Measurements from ENCODE around the gene FXYD7.
"Not testable (repeated sequence)": the region's sequence is repeated elsewhere in the genome, so short reads cannot be mapped to it uniquely, and the experiment has no call there.

The FXYD7 gene

DNA sequence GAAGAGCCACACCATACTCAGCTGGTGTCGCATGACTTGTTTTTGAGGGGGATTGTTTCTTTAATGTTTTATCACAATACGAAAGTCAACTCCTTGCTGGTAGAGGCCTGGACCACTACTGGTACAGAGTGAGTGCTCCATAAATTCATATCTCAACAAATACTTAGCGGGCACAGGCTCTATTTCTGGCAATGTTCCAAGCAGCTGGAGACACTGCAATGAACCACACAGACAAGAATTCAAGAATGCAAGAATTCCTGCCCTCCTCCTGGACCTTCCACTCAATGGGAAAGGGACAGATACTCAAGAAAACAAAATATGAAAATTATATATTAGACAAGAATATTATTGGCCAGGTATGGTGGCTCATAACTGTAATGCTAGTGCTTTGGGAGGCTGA is 6.4 kb downstream of the FXYD7 start:
- TF ChIP-seq ZFX (IDR thresholded peaks at IDR 0.05; ENCODE audit: borderline replicate concordance) = no peak
- TF ChIP-seq, protein P1, sequence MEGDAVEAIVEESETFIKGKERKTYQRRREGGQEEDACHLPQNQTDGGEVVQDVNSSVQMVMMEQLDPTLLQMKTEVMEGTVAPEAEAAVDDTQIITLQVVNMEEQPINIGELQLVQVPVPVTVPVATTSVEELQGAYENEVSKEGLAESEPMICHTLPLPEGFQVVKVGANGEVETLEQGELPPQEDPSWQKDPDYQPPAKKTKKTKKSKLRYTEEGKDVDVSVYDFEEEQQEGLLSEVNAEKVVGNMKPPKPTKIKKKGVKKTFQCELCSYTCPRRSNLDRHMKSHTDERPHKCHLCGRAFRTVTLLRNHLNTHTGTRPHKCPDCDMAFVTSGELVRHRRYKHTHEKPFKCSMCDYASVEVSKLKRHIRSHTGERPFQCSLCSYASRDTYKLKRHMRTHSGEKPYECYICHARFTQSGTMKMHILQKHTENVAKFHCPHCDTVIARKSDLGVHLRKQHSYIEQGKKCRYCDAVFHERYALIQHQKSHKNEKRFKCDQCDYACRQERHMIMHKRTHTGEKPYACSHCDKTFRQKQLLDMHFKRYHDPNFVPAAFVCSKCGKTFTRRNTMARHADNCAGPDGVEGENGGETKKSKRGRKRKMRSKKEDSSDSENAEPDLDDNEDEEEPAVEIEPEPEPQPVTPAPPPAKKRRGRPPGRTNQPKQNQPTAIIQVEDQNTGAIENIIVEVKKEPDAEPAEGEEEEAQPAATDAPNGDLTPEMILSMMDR (IDR thresholded peaks at IDR 0.05) = no peak
- H3K27ac ChIP-seq = no peak overlapping the region

DNA sequence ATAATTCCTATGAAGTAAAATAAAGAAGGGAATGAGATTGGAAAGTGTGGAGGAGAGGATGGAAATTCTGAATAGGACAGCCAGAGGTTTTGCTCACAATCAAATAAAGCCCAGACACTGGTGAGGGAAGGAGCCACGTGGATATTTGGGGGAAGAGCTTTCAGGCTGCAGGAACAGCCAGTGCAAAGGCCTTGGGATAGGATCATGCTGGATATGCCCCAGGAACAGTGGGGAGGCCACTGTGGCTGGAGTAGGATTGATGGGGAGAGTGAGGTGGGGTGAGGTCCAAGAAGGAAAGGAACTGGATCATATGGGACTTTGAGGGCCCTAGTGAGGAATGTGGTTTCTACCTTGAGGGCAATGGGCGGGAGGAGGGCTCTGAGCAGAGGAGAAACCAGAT is 7.4 kb downstream of the FXYD7 start:
- TF ChIP-seq, protein P1 (IDR thresholded peaks at IDR 0.05) = no peak
- TF ChIP-seq ZFX (IDR thresholded peaks at IDR 0.05; ENCODE audit: borderline replicate concordance) = no peak
- H3K27ac ChIP-seq = no peak overlapping the region

DNA sequence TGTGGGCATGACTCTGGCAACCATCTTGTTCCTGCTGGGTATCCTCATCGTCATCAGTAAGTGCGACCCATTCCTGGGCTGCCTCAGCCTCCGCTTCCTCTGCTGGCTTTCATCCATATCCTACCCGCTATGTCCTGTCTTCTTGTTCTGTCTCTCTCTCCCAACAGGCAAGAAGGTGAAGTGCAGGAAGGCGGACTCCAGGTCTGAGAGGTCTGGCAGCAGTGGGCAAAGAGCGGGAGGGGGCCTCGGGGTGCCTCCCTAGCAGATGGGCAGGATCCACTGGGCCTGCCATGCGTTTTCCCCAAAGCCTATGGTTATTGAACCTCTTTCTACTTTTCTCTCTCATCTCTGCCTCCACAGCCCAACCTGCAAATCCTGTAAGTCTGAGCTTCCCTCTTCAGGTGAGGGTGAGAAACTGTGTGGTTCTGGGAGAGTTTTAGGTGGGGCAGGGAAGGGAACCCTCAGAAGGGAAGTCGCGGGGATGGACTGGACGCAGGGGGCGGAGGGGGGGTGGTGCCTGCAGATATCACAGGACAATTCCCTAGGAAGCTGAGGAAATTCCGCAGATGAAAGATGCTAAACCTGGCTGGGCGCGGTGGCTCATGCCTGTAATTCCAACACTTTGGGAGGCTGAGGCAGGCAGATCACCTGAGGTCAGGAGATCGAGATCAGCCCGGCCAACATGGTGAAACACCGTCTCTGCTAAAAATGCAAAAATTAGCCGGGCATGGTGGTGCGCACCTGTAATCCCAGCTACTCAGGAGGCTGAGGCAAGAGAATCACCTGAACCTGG is 8.4 kb downstream of the FXYD7 start:
- no peak overlapping the region for H3K27ac ChIP-seq
- no peak for TF ChIP-seq ZFX (IDR thresholded peaks at IDR 0.05; ENCODE audit: borderline replicate concordance)
- TF ChIP-seq, protein P1 (IDR thresholded peaks at IDR 0.05) = no peak

DNA sequence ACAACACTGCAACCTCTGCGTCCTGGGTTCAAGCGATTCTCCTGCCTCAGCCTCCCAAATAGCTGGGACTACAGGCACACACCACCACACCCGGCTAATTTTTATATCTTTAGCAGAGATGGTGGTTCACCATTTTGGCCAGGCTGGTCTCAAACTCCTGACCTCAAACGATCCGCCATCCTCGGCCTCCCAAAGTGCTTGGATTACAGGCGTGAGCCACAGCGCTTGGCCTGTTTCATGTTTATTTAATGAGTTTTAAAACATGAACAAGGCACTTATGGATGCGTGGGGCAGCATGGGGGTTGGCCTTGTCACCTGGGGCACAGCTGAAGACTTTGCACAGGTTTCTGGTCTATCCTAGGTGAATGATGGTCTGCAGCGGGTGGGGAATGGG is 10.1 kb downstream of the FXYD7 start:
- not testable (repeated sequence) for H3K27ac ChIP-seq

DNA sequence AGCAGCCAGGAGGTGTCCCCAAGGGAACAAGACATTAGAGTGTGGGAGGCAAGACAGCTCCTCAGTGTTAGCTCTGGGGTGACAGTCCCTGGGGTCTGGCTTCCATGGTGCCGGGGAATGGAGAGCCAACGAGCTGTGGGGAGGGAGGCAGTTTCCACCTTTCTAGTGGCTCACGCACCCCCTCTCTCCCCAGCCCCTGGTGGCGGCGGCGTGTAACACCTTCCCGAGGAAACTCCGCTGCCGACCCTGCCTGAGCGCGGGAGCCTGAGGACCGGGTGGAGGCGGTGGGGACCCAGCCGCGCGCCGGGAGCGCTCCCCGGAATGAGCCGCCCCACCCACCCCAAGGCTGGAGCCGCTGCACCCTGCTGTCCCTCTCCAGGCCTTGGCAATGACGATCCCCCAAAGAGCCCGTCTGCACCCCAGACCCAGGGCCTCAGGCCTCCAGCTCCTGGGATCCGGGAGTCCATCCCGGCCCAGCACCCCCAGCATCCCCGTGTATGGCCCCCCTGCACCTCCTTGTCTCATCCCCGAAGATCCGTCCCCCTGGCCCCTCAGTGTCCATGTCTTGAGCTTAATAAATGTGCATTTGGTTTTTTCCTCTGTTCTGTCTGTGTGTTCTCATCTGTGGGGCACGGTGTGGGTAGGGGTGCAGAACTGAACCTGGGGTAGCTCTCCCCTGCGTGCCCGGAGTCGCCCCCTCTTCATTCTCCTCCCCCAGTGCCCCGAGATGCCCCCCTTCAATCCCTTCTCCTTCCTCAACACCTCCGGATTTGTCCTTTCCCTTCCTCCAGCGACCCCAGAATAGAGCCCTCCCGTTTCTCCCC is 10.9 kb downstream of the FXYD7 start:
- TF ChIP-seq ZFX (IDR thresholded peaks at IDR 0.05; ENCODE audit: borderline replicate concordance) = no peak
- TF ChIP-seq, protein P1 (IDR thresholded peaks at IDR 0.05) = no peak; the same call in 1 of the 2 replicates

DNA sequence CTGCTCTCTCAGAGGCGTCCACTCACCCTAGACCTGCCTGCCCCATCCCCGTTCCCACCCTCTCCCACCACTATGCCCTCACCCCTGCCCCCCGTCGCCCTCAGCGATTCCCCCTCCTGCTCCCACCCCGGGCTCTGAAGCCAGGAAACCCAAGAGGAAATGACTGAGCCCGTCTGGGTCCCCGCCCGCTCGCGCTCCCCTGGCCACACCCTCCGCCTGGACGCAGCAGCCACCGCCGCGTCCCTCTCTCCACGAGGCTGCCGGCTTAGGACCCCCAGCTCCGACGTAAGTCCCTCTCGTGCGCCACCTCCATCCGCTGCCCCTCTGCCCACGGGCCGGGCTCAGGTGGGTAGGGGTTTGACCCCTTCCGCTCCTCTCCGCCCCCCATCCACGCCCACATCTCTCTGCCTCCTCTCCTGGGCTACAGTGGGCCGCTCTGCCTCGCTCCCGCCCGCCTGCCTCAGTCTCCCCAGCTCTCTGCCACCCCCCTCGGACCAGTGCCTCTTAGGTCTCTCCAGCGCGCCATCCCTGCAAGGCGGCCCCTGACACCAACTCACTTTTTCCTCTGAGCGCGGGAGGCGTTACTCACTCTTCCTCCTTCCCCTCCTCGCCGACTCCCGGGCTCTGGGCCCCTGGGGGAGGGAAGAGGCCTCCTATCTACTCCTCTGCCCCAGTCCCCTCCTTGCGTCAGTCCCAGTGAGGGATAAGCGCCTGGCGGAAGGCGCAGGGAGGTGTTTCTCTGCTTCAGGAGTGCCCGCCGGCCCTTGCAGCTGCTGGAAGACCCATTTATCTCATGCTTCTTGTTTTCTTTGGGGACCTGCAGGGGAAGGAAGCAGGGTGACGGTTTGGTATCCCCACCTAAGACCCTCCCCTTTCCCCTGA is 11.7 kb downstream of the FXYD7 start, which contains the start of gene FXYD5:
TSS of gene FXYD5 (plus strand) at position 211 of the 882 bp plus-strand sequence. CDS start 816 bp downstream, outside the sequence.
- TF ChIP-seq ZFX (IDR thresholded peaks at IDR 0.05; ENCODE audit: borderline replicate concordance) = no peak
- TF ChIP-seq, protein P1 (IDR thresholded peaks at IDR 0.05) = no peak
- H3K27ac ChIP-seq = no peak within 1 kb of the TSS

More for the DNA sequence above, 10.9 kb downstream of the FXYD7 start:
- H3K27ac ChIP-seq = no peak overlapping the region

DNA sequence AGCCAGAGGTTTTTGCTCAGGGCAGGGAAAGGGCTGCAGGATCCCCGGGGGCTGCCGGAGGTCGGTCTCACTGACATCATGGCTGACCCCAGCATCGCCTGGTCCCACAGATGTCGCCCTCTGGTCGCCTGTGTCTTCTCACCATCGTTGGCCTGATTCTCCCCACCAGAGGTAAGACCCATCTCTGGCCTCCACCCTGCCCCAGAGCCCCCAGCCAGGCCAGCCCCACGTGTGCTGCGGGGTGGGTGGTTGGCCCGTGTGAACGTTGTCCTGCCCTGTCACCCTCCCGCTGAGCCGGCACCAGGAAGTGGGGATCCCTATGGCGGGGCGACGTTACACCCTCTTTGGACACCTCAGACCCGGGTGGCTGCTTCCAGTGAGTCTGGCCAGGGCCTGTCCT is 12.4 kb downstream of the FXYD7 start:
- H3K27ac ChIP-seq = no peak overlapping the region
- TF ChIP-seq, protein P1 (IDR thresholded peaks at IDR 0.05) = no peak
- TF ChIP-seq ZFX (IDR thresholded peaks at IDR 0.05; ENCODE audit: borderline replicate concordance) = no peak

Data from 22Rv1 (cell line).